Neural crest cell (in vitro differentiated cells): ENCODE results near the gene COL9A3. TPM values are rescaled to one million over a fixed set of nuclear protein-coding genes. Genes with fewer than 3 reads are reported as not detected.
A peak's percentile ranks its signal among the peaks of the same experiment; 100 is the strongest.

Experiments
- DNase-seq: peaks from one replicate; pipeline ENCODE4 v3.0.0; 2021; ENCODE audit warnings: low read depth, mixed read lengths, low spot score
- H3K27ac Mint-ChIP-seq: one replicate; pipeline ENCODE4 v1.8.0; 2021; ENCODE audit warnings: mild to moderate bottlenecking, mixed read lengths; ENCODE audit not compliant: unreplicated experiment
- H3K27me3 Mint-ChIP-seq: 2 replicates; pipeline ENCODE4 v1.8.0; 2021; ENCODE audit warnings: low read depth, mild to moderate bottlenecking, mixed read lengths
- H3K36me3 Mint-ChIP-seq: 2 replicates; pipeline ENCODE4 v1.8.0; 2021; ENCODE audit warnings: low read depth, mild to moderate bottlenecking, mixed read lengths
- H3K4me1 Mint-ChIP-seq: 2 replicates; pipeline ENCODE4 v1.8.0; 2021; ENCODE audit warnings: mixed read lengths
- H3K4me3 Mint-ChIP-seq: one replicate; pipeline ENCODE4 v1.8.0; 2021; ENCODE audit warnings: mild to moderate bottlenecking, mixed read lengths
- H3K9me3 Mint-ChIP-seq: 2 replicates; pipeline ENCODE4 v1.8.0; 2021; ENCODE audit warnings: mixed read lengths
- CTCF ChIP-seq: fragments of 200-600 bp; sonication (generic); conservative IDR thresholded peaks from 2 replicates; pipeline ENCODE4 v1.5.0; 2021; ENCODE audit warnings: antibody characterized with exemption, mild to moderate bottlenecking
- total RNA-seq: library from RNA; stranded (reverse); gene quantifications from 2 replicates; pipeline ENCODE4 v1.2.1, GENCODE V29; 2021

COL9A3 gene
- total RNA-seq, 1 donor from 2014 or later, result 4.6 TPM

GRCh38 chr20:62812181-62812906 lies 4.5 kb upstream of the COL9A3 start:
- Mint-ChIP-seq H3K4me1 (peaks cover 14% of the 10 kb centered on the region), H3K27ac (no peak overlapping the region), H3K36me3 (no peaks in the 10 kb centered on the region), H3K9me3 (no peaks in the 10 kb centered on the region), H3K4me3 (peak overlapping the region; percentile 47), H3K27me3 (peaks cover 23% of the 10 kb centered on the region)
- DNase-seq, result no peak
- no peak for TF ChIP-seq CTCF

GRCh38 chr20:62812907-62813200 lies 4.0 kb upstream of the COL9A3 start:
- H3K4me1 Mint-ChIP-seq, result peaks cover 14% of the 10 kb centered on the region
- H3K4me3 Mint-ChIP-seq, result peak overlapping the region; percentile 47
- peaks cover 26% of the 10 kb centered on the region for H3K27me3 Mint-ChIP-seq
- TF ChIP-seq CTCF, result no peak
- H3K27ac Mint-ChIP-seq, result no peak overlapping the region
- H3K9me3 Mint-ChIP-seq, result no peaks in the 10 kb centered on the region
- no peaks in the 10 kb centered on the region for H3K36me3 Mint-ChIP-seq
- no peak for DNase-seq

GRCh38 chr20:62813588-62813987 lies 3.3 kb upstream of the COL9A3 start:
- H3K27ac Mint-ChIP-seq, result no peak overlapping the region
- no peaks in the 10 kb centered on the region for H3K9me3 Mint-ChIP-seq
- no peak for DNase-seq
- TF ChIP-seq CTCF, result no peak
- H3K27me3 Mint-ChIP-seq, result peaks cover 33% of the 10 kb centered on the region
- H3K4me3 Mint-ChIP-seq, result no peak overlapping the region
- H3K4me1 Mint-ChIP-seq, result peaks cover 11% of the 10 kb centered on the region
- H3K36me3 Mint-ChIP-seq, result no peaks in the 10 kb centered on the region

- TF ChIP-seq CTCF, result no peak
- Mint-ChIP-seq H3K27ac (no peak overlapping the region), H3K36me3 (no peaks in the 10 kb centered on the region), H3K4me1 (peaks cover 11% of the 10 kb centered on the region), H3K4me3 (peak overlapping the region; percentile 41), H3K9me3 (no peaks in the 10 kb centered on the region), H3K27me3 (peaks cover 33% of the 10 kb centered on the region)
- no peak for DNase-seq
Observed at GRCh38 chr20:62814060-62814708, 2.7 kb upstream of the COL9A3 start.

- peaks cover 11% of the 10 kb centered on the region for H3K4me1 Mint-ChIP-seq
- no peaks in the 10 kb centered on the region for H3K9me3 Mint-ChIP-seq
- H3K27me3 Mint-ChIP-seq, result peaks cover 33% of the 10 kb centered on the region
- H3K27ac Mint-ChIP-seq, result no peak overlapping the region
- H3K4me3 Mint-ChIP-seq, result peak overlapping the region; percentile 41
- no peak for DNase-seq
- TF ChIP-seq CTCF, result no peak
- no peaks in the 10 kb centered on the region for H3K36me3 Mint-ChIP-seq
Observed at GRCh38 chr20:62814709-62815065, 2.2 kb upstream of the COL9A3 start.
